ENCODE results near the gene SIX1. TPM values are rescaled to one million over a fixed set of nuclear protein-coding genes. Genes with fewer than 3 reads are reported as not detected.

SIX1 gene
- total and polyA plus RNA-seq, 7 donors: 8.3 to 86.6 (median 41.4) TPM

DNA sequence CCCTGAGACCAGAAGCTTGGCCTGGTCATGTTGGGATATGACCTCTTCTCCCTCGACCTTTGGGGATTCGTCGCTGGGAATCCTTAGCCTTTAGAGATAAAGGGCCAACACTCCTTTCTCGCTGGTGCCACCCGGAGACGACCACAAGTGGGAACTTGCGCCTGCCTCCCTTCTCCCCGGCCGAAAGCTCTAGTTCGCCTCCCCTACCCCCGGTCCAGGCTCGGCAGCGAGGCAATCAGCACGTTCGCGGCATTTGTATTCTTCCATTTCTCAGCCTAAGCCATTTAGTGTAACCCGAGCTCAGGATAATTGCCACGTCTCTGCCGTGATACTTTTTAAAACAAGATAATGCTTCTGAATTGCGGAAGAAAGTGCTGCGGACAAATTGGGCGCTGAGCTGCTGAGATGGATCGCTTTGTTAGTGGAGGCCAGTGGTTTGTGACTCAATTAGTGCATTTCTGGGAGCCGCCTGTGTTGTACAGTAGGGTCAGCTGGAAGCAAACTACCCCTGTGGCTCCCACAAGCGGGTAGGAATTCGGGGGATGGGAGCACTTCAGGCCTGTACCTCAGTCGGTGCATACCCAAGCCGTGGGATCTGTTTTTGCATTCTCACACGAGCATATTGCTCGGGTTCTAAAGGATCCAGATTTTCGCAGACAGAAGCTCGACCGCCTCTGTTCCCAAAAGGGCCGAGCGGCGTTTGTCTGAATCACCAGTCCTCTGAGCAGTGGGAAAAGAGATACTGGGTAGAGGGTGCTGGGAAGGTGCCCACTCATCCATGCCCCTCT lies 6.8 kb upstream of the SIX1 start:
- intact Hi-C loops (cut with DNase I): loop anchor here in 1 of 2 donors (5.0 to 10.0 kb wide), 2 partner anchors 66 to 369 kb away; partner anchors contain the start of gene SIX4
- peak overlapping the region; percentile 91 for H3K4me3 ChIP-seq
- H3K4me1 ChIP-seq: peaks cover 15% of the 10 kb centered on the region
- H3K36me3 ChIP-seq (ENCODE audit: insufficient read depth in 1 of 2, low read depth in 1 of 2): no peaks in the 10 kb centered on the region
- DNase-seq (no peak), ATAC-seq (peak in 2 of 4 donors; percentile 3 to 4)
- TF ChIP-seq, protein P1, sequence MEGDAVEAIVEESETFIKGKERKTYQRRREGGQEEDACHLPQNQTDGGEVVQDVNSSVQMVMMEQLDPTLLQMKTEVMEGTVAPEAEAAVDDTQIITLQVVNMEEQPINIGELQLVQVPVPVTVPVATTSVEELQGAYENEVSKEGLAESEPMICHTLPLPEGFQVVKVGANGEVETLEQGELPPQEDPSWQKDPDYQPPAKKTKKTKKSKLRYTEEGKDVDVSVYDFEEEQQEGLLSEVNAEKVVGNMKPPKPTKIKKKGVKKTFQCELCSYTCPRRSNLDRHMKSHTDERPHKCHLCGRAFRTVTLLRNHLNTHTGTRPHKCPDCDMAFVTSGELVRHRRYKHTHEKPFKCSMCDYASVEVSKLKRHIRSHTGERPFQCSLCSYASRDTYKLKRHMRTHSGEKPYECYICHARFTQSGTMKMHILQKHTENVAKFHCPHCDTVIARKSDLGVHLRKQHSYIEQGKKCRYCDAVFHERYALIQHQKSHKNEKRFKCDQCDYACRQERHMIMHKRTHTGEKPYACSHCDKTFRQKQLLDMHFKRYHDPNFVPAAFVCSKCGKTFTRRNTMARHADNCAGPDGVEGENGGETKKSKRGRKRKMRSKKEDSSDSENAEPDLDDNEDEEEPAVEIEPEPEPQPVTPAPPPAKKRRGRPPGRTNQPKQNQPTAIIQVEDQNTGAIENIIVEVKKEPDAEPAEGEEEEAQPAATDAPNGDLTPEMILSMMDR (IDR thresholded peaks at IDR 0.05): no peak
- no peaks in the 10 kb centered on the region for H3K9me3 ChIP-seq
- peak overlapping the region; percentile 93 for H3K27ac ChIP-seq
- no peaks in the 10 kb centered on the region for H3K27me3 ChIP-seq (ENCODE audit: insufficient read depth in 3 of 3, low read length in 2 of 3)
- WGBS, 3 donors: 12 to 28% (median 21%) methylated on average over 36 of the region's 36 CpGs

DNA sequence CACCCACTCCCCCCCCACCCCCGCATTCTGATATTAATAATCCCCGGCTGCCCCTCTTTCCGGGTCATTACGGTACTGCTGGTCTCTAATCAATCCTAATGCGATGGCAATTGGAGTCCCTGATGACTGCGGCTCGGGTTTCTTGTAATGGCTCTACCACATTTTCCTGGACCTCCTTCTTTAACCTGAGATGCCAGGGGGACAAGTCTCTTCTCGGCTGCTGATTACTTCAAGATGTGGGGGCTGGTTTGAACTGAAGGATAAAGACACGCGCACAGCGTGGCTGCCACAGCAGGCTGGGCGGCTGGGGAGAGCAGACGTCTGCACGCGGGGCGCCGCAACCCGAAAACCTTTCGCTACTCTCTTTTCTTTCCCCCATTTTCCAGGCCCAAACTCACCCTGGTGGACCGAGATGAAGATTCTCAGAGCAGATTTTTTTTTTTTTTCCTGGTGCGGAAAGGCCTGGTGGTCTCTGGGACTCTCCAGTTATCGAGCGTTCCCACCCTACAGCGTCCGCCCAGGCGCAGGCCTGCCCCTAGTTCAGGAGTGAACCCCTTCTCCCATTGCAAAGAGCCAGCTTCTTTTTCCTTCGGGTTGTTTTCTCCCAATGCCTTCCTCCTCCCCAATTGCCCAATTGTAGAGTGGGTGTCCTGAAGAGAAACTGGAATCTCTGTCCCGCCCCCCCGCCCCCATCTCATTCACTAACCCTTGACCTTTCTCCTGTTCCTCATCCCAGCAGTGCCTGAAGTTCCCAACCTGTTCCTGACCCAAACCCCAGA lies 6.0 kb upstream of the SIX1 start:
- DNase-seq (no peak), ATAC-seq (peak in 1 of 4 donors; percentile 0)
- Histone ChIP-seq H3K4me3 (peak overlapping the region; percentile 91), H3K27me3 (ENCODE audit: insufficient read depth in 3 of 3, low read length in 2 of 3) (no peaks in the 10 kb centered on the region), H3K4me1 (peaks cover 20% of the 10 kb centered on the region), H3K36me3 (ENCODE audit: insufficient read depth in 1 of 2, low read depth in 1 of 2) (no peaks in the 10 kb centered on the region), H3K27ac (peak overlapping the region; percentile 93), H3K9me3 (no peaks in the 10 kb centered on the region)
- TF ChIP-seq, protein P1 (IDR thresholded peaks at IDR 0.05): no peak
- intact Hi-C loops (cut with DNase I): loop anchor here in 1 of 2 donors (5.0 to 10.0 kb wide), 2 partner anchors 67 to 369 kb away; partner anchors contain the start of gene SIX4
- 16 to 20% (median 16%) methylated on average over 29 of the region's 29 CpGs for WGBS, 3 donors

DNA sequence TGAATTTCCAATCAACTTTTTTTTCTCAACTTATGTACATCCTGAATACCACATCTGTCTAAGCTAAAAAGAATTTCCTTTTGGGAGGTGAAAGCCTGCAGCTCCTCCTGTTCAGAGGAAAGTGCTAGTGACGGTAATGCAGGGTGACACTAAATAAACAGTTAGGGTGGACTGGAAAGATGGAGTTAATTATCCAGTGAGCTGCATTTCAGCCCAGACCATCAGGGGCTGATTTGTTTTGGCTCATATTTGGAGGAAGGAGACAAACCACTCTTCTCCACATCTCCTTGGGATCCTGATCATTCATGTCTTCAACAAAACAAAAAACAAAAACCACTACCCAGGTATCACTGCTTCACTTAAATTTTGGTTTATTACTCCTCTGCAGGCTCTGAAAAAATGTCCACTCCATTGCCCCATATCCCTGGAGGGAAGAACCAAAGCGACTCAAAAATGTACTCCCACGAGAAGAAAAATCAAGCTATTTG lies 5.1 kb upstream of the SIX1 start:
- Histone ChIP-seq H3K4me3 (peak overlapping the region; percentile 91), H3K36me3 (ENCODE audit: insufficient read depth in 1 of 2, low read depth in 1 of 2) (no peaks in the 10 kb centered on the region), H3K27me3 (ENCODE audit: insufficient read depth in 3 of 3, low read length in 2 of 3) (no peaks in the 10 kb centered on the region), H3K4me1 (peaks cover 16% of the 10 kb centered on the region), H3K27ac (peak overlapping the region; percentile 93), H3K9me3 (no peaks in the 10 kb centered on the region)
- intact Hi-C loops (cut with DNase I): loop anchor here (5.0 to 10.0 kb wide), 6 partner anchors 153 to 543 kb away; no protein-coding TSS in a partner anchor
- WGBS, 3 donors: 3 to 17% (median 13%) methylated on average over 3 of the region's 3 CpGs
- no peak for DNase-seq
- ATAC-seq: no peak
- TF ChIP-seq, protein P1 (IDR thresholded peaks at IDR 0.05): no peak

DNA sequence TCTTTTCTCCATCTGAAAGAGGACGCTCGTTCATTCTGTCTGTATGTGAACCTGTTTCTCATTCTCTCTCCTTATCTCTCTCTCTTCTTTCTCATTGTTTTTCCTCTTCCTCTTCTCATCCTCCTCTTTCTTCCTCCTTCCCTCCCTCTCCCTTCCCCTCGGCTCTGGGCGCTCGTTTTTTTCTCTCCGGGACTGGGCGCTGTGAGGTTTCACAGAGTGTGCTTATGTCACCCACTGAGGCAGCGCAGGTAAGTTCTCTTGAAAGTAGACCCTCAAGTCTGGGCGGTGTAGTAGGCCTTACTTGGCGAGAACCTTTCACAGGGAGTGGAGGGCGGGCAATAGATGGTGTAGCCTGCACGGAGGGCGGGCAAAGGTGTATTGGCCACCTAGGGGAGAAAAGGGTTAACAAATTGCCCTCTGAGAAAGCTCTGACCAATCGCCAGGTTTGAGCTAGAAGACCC lies 4.5 kb upstream of the SIX1 start:
- H3K36me3 ChIP-seq (ENCODE audit: insufficient read depth in 1 of 2, low read depth in 1 of 2): no peaks in the 10 kb centered on the region
- no peak for DNase-seq
- intact Hi-C loops (cut with DNase I): loop anchor here (2.0 to 10.0 kb wide), 7 partner anchors 67 to 544 kb away; no protein-coding TSS in a partner anchor
- H3K9me3 ChIP-seq: no peaks in the 10 kb centered on the region
- 12 to 19% (median 14%) methylated on average over 14 of the region's 14 CpGs for WGBS, 3 donors
- TF ChIP-seq, protein P1 (IDR thresholded peaks at IDR 0.05): no peak
- no peaks in the 10 kb centered on the region for H3K27me3 ChIP-seq (ENCODE audit: insufficient read depth in 3 of 3, low read length in 2 of 3)
- ATAC-seq: no peak
- H3K4me3 ChIP-seq: peak overlapping the region; percentile 91
- H3K4me1 ChIP-seq: peaks cover 10% of the 10 kb centered on the region
- peak overlapping the region; percentile 93 for H3K27ac ChIP-seq

All from psoas muscle (tissue), 8 donors.